Measurements from ENCODE around the gene MXRA8. TPM values are rescaled to one million over a fixed set of nuclear protein-coding genes. Genes with fewer than 3 reads are reported as not detected.

The MXRA8 gene
- total and polyA plus RNA-seq, 7 donors, result 7.2 to 24.3 (median 10.1) TPM

DNA sequence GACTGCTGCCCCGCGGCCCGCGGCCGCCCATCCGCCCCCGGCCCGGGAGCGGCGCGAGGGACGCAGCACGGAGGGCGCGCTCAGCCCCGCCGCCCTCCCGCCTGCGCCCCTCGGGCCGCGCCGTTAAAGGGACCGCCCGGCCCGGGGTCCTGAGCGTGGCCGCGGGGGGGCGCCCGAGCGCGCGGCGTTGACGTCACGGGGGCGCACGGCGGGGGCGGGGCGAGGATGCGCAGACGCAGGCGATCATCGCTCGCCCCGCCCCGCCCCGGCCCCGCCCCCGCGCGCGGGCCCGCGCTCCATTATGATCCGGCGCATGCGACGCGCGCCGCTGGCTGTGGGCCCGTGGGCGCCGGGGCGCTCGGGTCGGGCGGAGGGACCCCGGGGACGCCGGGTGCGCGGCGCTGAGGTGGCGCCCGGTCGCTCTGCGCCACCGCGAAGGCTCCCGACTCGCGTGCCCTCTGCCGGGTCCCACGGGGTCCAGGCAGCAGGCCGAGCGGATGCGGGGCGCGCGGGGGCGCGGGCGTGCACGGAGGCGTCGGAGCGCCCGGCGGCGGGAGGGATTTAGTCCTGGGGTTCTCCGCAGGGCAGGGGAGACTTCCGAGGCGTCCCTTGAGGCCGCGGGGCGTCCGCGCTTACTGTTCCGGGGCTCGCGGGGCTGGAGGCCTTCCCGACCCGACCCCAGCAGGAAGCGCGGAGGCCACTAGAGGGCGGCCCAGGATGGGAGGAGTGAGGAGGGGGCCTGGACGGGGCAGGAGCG is 8.9 kb downstream of the MXRA8 start, which contains the start of gene DVL1:
Gene DVL1, minus strand, starts transcription at position 163 of the 757 bp plus-strand sequence. CDS start 353 bp downstream, outside the sequence.
- peak; percentile 22 to 40 (median 32) for ATAC-seq
- peak; percentile 78 to 88 for DNase-seq
- H3K4me1 ChIP-seq, result peaks cover 46% of the 10 kb centered on the region
- no peaks in the 10 kb centered on the region for H3K9me3 ChIP-seq
- peak; percentile 42 for TF ChIP-seq CTCF (IDR thresholded peaks at IDR 0.05)
- peaks cover 0 to 4% of the 10 kb centered on the region in 2 donors for H3K36me3 ChIP-seq (ENCODE audit: insufficient read depth in 1 of 2, low read depth in 1 of 2)
- 0 to 1% (median 1%) methylated on average over 44 to 117 of the region's 122 CpGs for WGBS, 3 donors
- peaks cover 0 to 4% (median 0%) of the 10 kb centered on the region in 3 donors for H3K27me3 ChIP-seq (ENCODE audit: insufficient read depth in 3 of 3, low read length in 2 of 3)
- peak within 1 kb of the TSS; percentile 83 for H3K4me3 ChIP-seq
- peak within 1 kb of the TSS; percentile 97 for H3K27ac ChIP-seq
- intact Hi-C loops (cut with DNase I), result loop anchor here in 1 of 2 donors (2.0 to 5.0 kb wide), 3 partner anchors 23 to 77 kb away; partner anchors contain the start of genes ACAP3, PUSL1 and UBE2J2

DNA sequence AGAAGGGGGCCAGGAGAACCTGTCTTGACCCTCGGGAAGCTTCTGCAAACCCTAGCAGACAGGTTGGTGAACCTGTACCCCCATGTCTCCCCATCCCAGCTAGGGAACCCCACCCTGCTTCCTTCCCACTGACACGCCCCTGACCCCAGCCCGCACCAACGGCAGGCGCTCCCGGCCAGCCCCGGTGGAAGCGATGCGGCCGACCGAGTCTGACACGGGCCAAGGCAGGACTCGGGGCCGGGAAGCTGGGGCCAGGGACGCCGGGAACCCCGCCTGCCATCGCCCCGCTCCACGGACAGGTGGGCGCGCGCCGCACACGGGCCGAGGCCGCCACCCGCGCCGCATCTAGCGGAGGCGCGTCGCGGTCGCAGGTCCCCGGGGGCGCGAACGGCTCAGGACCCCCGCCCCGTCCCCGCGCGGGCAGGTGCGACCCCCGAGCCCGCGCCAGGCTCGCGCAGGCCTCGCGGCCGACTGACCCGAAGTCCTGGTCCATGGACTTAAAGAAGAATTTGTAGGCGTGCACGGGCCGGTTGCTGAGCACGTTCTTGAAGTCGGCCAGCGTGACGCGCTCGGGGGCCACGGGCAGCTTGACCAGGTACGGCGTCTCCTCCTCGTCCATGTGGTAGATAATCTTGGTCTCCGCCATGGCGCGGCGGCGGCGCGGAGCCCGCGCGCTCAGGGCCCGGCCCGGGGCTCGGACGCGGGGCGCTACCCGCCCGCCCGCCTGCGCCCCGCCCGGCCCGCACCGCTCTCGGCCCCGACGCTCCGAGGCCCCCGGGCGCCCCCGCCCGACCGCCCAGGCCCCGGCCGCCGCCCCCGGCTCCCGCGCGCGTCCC is 9.7 kb downstream of the MXRA8 start:
- no peaks in the 10 kb centered on the region for H3K27me3 ChIP-seq (ENCODE audit: insufficient read depth in 3 of 3, low read length in 2 of 3)
- TF ChIP-seq CTCF (IDR thresholded peaks at IDR 0.05), result no peak
- no peak for ATAC-seq
- H3K36me3 ChIP-seq (ENCODE audit: insufficient read depth in 1 of 2, low read depth in 1 of 2), result no peaks in the 10 kb centered on the region
- WGBS, 3 donors, result 0 to 3% (median 1%) methylated on average over 33 to 109 of the region's 109 CpGs
- intact Hi-C loops (cut with DNase I), result loop anchor here in 1 of 2 donors (2.0 to 5.0 kb wide), 3 partner anchors 24 to 76 kb away; partner anchors contain the start of genes ACAP3, PUSL1 and UBE2J2
- peak overlapping the region; percentile 97 for H3K27ac ChIP-seq
- H3K9me3 ChIP-seq, result no peaks in the 10 kb centered on the region
- no peak for DNase-seq
- peak overlapping the region; percentile 73 for H3K4me3 ChIP-seq
- peaks cover 53% of the 10 kb centered on the region for H3K4me1 ChIP-seq

DNA sequence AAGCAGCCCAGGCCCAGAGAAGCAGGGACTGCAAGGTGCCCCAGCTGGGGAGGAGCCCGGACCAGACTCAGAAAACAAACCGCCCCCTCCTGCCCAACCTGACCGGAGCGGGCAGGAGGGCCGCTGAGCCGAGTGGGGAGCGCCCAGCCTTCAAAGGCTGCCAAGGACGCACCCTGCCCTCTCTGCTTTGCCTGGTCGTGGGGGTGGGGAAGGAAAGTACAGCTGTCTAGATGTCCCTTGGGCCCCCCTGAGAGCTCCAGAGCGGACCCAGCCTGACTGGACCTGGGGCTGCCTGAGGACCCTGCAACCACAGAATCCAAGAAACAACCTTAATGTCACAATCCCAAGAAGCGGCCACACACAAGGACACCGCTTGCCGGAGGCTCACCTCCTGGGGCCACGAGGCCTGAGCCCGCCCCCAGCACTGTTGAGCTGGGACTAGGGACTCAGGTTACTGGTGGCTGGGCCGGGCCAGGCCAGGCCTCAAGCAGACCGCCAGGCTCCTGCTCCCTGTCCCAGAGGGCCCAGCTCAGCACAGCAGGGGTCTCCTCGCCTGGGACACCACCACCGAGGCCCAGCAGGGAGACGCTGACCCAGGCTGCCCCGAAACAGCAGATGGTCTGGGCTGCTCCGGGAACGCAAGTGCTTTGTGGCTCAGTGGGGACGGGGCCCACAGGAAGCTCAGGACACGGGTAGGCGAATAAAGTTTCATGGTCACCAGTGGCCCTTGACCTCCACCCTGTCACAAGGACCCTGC is 10.5 kb downstream of the MXRA8 start:
- intact Hi-C loops (cut with DNase I), result loop anchor here in 1 of 2 donors (1.0 to 5.0 kb wide), 4 partner anchors 25 to 157 kb away; partner anchors contain the start of genes ACAP3, PUSL1 and UBE2J2
- DNase-seq (peak; percentile 62 to 79), ATAC-seq (peak; percentile 49 to 65 (median 53))
- no peaks in the 10 kb centered on the region for H3K9me3 ChIP-seq
- peak overlapping the region; percentile 73 for H3K4me3 ChIP-seq
- 11 to 17% (median 13%) methylated on average over 25 to 26 of the region's 26 CpGs for WGBS, 3 donors
- H3K27me3 ChIP-seq (ENCODE audit: insufficient read depth in 3 of 3, low read length in 2 of 3), result no peaks in the 10 kb centered on the region
- peaks cover 54% of the 10 kb centered on the region for H3K4me1 ChIP-seq
- no peak for TF ChIP-seq CTCF (IDR thresholded peaks at IDR 0.05)
- H3K27ac ChIP-seq, result peak overlapping the region; percentile 97
- H3K36me3 ChIP-seq (ENCODE audit: insufficient read depth in 1 of 2, low read depth in 1 of 2), result no peaks in the 10 kb centered on the region

DNA sequence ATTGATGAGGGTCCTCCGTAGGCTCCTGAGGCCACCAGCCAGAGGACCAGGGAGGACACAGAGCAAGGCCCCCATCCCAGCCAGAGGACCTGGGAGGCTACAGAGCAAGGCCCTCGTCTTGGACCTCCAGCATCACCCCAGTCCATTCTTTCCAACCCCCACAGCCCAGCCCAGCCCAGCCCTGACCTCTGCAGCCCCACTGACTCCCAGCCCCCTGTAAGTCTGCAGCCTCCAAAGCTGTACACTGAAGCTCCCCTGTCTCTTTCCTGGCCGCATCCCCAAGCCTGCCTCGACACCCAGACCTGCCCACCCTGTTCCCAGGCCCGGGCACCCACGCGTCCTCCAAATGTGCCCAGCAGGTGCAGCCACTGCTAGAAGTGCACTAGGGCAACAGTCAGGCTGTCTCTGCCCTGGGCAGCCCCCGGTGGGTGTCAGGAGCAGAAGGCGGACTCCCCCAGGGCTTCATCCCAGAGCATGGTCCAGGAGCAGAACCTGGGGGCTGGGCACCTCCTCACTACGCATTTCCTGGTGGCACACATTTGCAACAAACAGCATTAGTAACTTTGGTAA is 11.2 kb downstream of the MXRA8 start:
- peak overlapping the region; percentile 73 for H3K4me3 ChIP-seq
- 43 to 58% (median 47%) methylated on average over 9 to 10 of the region's 10 CpGs for WGBS, 3 donors
- H3K9me3 ChIP-seq, result no peaks in the 10 kb centered on the region
- no peak for ATAC-seq
- H3K27me3 ChIP-seq (ENCODE audit: insufficient read depth in 3 of 3, low read length in 2 of 3), result no peaks in the 10 kb centered on the region
- H3K36me3 ChIP-seq (ENCODE audit: insufficient read depth in 1 of 2, low read depth in 1 of 2), result no peaks in the 10 kb centered on the region
- intact Hi-C loops (cut with DNase I), result loop anchor here in 1 of 2 donors (1.0 to 5.0 kb wide), 2 partner anchors 40 to 158 kb away; partner anchors contain the start of genes ACAP3 and PUSL1
- peaks cover 60% of the 10 kb centered on the region for H3K4me1 ChIP-seq
- no peak for TF ChIP-seq CTCF (IDR thresholded peaks at IDR 0.05)
- H3K27ac ChIP-seq, result peak overlapping the region; percentile 97
- DNase-seq, result no peak

All from psoas muscle (tissue), 8 donors.